Measurements from ENCODE around the gene MICALL1. TPM values are rescaled to one million over a fixed set of nuclear protein-coding genes. Genes with fewer than 3 reads are reported as not detected.

Gene MICALL1
- total and polyA plus RNA-seq, 2 of the 13 experiments (the other 11 are each of a cell fraction or from before 2014, with no cell fraction given), result 7.6 to 10.6 TPM

DNA sequence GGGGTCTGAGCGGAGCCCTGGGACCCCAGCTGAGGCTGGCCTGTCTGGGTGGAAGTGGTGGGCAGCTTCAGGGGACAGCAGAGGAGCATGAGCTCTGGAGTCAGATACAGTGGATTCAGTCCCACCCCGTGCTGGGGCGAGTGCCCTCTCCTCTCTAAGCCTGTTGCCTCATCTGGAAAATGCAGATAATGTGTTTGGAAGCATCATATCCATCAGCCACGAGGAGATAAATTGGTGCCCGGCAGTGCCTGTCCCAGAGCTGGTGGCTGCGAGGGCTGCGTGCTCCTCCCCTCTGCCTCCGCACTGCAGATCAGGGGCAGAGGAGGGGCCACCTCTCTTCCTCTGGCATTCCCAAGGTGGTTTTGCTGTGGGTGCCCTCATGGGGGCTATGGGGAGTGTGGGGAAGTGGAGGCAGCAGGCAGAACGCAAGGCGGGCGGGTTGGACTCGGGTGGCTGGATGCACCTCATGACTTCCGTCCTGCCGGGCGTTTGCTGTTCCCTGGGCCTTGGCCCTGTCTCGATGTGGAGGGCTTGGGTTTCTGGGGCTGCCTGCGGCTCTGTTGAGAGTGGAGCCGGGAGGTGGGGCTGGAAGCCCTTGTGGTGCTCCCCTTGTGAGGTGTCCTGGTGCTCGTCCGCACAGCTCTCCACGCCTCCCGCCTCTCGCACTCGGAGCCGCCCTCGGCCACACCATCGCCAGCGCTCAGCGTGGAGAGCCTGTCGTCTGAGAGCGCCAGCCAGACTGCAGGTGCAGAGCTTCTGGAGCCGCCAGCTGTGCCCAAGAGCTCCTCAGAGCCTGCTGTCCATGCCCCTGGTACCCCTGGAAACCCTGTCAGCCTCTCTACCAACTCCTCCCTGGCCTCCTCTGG is 20.9 kb downstream of the MICALL1 start (continued):
- TF ChIP-seq, protein P1, sequence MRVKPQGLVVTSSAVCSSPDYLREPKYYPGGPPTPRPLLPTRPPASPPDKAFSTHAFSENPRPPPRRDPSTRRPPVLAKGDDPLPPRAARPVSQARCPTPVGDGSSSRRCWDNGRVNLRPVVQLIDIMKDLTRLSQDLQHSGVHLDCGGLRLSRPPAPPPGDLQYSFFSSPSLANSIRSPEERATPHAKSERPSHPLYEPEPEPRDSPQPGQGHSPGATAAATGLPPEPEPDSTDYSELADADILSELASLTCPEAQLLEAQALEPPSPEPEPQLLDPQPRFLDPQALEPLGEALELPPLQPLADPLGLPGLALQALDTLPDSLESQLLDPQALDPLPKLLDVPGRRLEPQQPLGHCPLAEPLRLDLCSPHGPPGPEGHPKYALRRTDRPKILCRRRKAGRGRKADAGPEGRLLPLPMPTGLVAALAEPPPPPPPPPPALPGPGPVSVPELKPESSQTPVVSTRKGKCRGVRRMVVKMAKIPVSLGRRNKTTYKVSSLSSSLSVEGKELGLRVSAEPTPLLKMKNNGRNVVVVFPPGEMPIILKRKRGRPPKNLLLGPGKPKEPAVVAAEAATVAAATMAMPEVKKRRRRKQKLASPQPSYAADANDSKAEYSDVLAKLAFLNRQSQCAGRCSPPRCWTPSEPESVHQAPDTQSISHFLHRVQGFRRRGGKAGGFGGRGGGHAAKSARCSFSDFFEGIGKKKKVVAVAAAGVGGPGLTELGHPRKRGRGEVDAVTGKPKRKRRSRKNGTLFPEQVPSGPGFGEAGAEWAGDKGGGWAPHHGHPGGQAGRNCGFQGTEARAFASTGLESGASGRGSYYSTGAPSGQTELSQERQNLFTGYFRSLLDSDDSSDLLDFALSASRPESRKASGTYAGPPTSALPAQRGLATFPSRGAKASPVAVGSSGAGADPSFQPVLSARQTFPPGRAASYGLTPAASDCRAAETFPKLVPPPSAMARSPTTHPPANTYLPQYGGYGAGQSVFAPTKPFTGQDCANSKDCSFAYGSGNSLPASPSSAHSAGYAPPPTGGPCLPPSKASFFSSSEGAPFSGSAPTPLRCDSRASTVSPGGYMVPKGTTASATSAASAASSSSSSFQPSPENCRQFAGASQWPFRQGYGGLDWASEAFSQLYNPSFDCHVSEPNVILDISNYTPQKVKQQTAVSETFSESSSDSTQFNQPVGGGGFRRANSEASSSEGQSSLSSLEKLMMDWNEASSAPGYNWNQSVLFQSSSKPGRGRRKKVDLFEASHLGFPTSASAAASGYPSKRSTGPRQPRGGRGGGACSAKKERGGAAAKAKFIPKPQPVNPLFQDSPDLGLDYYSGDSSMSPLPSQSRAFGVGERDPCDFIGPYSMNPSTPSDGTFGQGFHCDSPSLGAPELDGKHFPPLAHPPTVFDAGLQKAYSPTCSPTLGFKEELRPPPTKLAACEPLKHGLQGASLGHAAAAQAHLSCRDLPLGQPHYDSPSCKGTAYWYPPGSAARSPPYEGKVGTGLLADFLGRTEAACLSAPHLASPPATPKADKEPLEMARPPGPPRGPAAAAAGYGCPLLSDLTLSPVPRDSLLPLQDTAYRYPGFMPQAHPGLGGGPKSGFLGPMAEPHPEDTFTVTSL (CRISPR knock-in tag; IDR thresholded peaks at IDR 0.05; ENCODE audit: borderline replicate concordance), result no peak
- TF ChIP-seq RFX3 (CRISPR knock-in tag; IDR thresholded peaks at IDR 0.05) (no peak), ZNF605 (CRISPR knock-in tag; IDR thresholded peaks at IDR 0.05) (no peak)

- no TSS peak for BruUV-seq (replicated peaks)
- H3K79me2 ChIP-seq (ENCODE audit: insufficient read depth, low read length), result no peaks in the 10 kb centered on the region
- no CpG with 5 or more reads among the region's 5 CpGs for WGBS (ENCODE audit: low lambda C conversion rate)
- no peak overlapping the region for H2AFZ ChIP-seq (ENCODE audit: low read length)
- H3K9ac ChIP-seq (ENCODE audit: insufficient read depth, low read depth, low read length), result no peak overlapping the region
- ATAC-seq (no peak), FAIRE-seq (no peak), DNase-seq (ENCODE audit: low spot score) (no peak)
- no peaks in the 10 kb centered on the region for H3K27me3 ChIP-seq (ENCODE audit: control insufficient read depth in 1 of 2, insufficient read depth in 2 of 2, low read length in 2 of 2)
- POLR2A ChIA-PET, result no interaction called here
- H4K20me1 ChIP-seq (ENCODE audit: insufficient read depth, low read length), result no peaks in the 10 kb centered on the region
- in situ Hi-C loops (cut with HindIII; ENCODE audit: extremely low pct_ligation_motif_present, low pct_unique_long_range_greater_than_20kb) (no loop called here), intact Hi-C loops (cut with micrococcal nuclease; ENCODE audit: unreplicated experiment) (no loop called here)
- no peaks in the 10 kb centered on the region for H3K4me1 ChIP-seq (ENCODE audit: insufficient read depth, low read length)
- no peaks in the 10 kb centered on the region for H3K9me3 ChIP-seq (ENCODE audit: low read length)
- H3K4me3 ChIP-seq (replicated peaks in 1 of 3; ENCODE audit: insufficient read depth in 1 of 3, low read depth in 2 of 3, low read length in 3 of 3), result no peak overlapping the region
- peaks cover 24 to 34% of the 10 kb centered on the region in 2 experiments; a peak in 4 of 5 replicates for H3K36me3 ChIP-seq (replicated peaks in 1 of 2; ENCODE audit: control insufficient read depth in 1 of 2, insufficient read depth in 2 of 2, low read length in 2 of 2)
- H3K27ac ChIP-seq (ENCODE audit: extremely low read length, insufficient read depth, low read length), result no peak overlapping the region
- CTCF ChIA-PET (ENCODE audit: low intra/inter-chr PET ratio, low total read pairs), result no interaction called here
- H3K4me2 ChIP-seq (ENCODE audit: low read depth, low read length), result no peak overlapping the region
- TF ChIP-seq ZNF256 (CRISPR knock-in tag; conservative IDR thresholded peaks at IDR 0.05), result no peak
- TF ChIP-seq ZNF614 (CRISPR knock-in tag; IDR thresholded peaks at IDR 0.05; ENCODE audit: borderline replicate concordance), result no peak
- TF ChIP-seq NR1H2 (CRISPR knock-in tag; IDR thresholded peaks at IDR 0.05; ENCODE audit: borderline replicate concordance, low read depth), result no peak
- TF ChIP-seq MEIS1 (CRISPR knock-in tag; IDR thresholded peaks at IDR 0.05; ENCODE audit: borderline replicate concordance), result no peak
- no peak for TF ChIP-seq ZNF407 (CRISPR knock-in tag; IDR thresholded peaks at IDR 0.05; ENCODE audit: not compliant biosample characterization)
These were observed 21.5 kb downstream of the MICALL1 start for GRCh38 chr22:37927637-37927936.
